Measurements from ENCODE around the gene MAP3K15.
"Not testable (repeated sequence)": the region's sequence is repeated elsewhere in the genome, so short reads cannot be mapped to it uniquely, and the experiment has no call there.

The MAP3K15 gene

DNA sequence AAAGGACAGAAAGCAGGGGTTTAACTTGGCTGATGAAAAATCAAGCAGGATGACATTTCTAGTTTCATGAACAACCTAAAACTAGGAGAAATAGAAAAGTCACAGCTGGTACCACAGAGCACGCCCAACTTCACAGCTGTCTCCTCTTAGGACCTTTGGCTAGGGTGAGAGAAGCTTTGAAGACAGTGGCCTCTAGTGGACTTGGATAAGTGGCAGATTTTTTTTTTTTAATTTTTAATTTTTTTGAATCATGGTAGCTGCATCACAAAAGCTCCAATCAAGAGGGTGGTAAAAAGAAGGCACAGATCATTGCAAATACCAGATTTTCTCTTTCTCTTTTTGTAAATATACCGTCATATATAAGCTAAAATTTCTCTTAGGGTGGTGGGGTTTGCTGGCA lies 20.2 kb upstream of the MAP3K15 start:
- no peaks in the 10 kb centered on the region for H3K9me3 ChIP-seq (ENCODE audit: control insufficient read depth, low read length)
- H3K4me3 ChIP-seq (ENCODE audit: extremely low read depth, insufficient read depth, low read length, poor library complexity, severe bottlenecking) = no peak overlapping the region
- H3K36me3 ChIP-seq (ENCODE audit: control insufficient read depth, insufficient read depth, low read length) = peaks cover 8% of the 10 kb centered on the region
- WGBS, 2 experiments (ENCODE audit: insufficient coverage in 2 of 2) = 80% methylated on average over 1 of the region's 2 CpGs; no CpG with 5 or more reads in 1 of the 2 experiments
- H3K4me1 ChIP-seq (ENCODE audit: control insufficient read depth, insufficient read depth, low read length, poor library complexity, severe bottlenecking) = no peaks in the 10 kb centered on the region
- no peak overlapping the region for H3K27ac ChIP-seq (ENCODE audit: low read depth, low read length, severe bottlenecking)

GRCh38 chrX:19532709-19533108 lies 17.4 kb upstream of the MAP3K15 start:
- peaks cover 8% of the 10 kb centered on the region for H3K36me3 ChIP-seq (ENCODE audit: control insufficient read depth, insufficient read depth, low read length)
- H3K4me3 ChIP-seq (ENCODE audit: extremely low read depth, insufficient read depth, low read length, poor library complexity, severe bottlenecking) = no peak overlapping the region
- H3K4me1 ChIP-seq (ENCODE audit: control insufficient read depth, insufficient read depth, low read length, poor library complexity, severe bottlenecking) = no peaks in the 10 kb centered on the region
- H3K27ac ChIP-seq (ENCODE audit: low read depth, low read length, severe bottlenecking) = no peak overlapping the region
- no peaks in the 10 kb centered on the region for H3K9me3 ChIP-seq (ENCODE audit: control insufficient read depth, low read length)
- 50 to 100% methylated on average over 1 of the region's 8 CpGs for WGBS, 2 experiments (ENCODE audit: insufficient coverage in 2 of 2)

DNA sequence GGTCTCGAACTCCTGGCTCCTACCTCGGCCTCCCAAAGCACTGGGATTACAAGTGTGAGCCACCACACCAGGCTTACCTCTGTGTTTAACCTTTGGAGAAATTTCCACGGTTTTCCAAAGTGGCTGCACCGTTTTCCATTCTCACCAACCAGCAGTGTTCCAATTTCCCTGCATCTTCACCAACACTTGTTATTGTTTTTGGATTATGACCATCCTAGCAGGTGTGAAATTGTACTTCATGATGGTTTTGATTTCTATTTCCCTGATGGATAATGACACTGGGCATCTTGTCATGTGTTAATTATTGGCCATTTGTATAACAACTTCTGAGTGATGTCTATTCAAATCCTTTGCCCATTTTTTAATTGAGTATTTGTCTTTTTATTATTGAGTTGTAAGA lies 2.7 kb upstream of the MAP3K15 start:
- no peaks in the 10 kb centered on the region for H3K36me3 ChIP-seq (ENCODE audit: control insufficient read depth, insufficient read depth, low read length)
- no peaks in the 10 kb centered on the region for H3K9me3 ChIP-seq (ENCODE audit: control insufficient read depth, low read length)
- no peak overlapping the region for H3K4me3 ChIP-seq (ENCODE audit: extremely low read depth, insufficient read depth, low read length, poor library complexity, severe bottlenecking)
- H3K4me1 ChIP-seq (ENCODE audit: control insufficient read depth, insufficient read depth, low read length, poor library complexity, severe bottlenecking) = no peaks in the 10 kb centered on the region
- no peak overlapping the region for H3K27ac ChIP-seq (ENCODE audit: low read depth, low read length, severe bottlenecking)
- WGBS, 2 experiments (ENCODE audit: insufficient coverage in 2 of 2) = 87% methylated on average over 3 of the region's 4 CpGs; no CpG with 5 or more reads in 1 of the 2 experiments

- Histone ChIP-seq H3K4me3 (ENCODE audit: extremely low read depth, insufficient read depth, low read length, poor library complexity, severe bottlenecking) (peak overlapping the region; percentile 19), H3K27ac (ENCODE audit: low read depth, low read length, severe bottlenecking) (no peak overlapping the region), H3K4me1 (ENCODE audit: control insufficient read depth, insufficient read depth, low read length, poor library complexity, severe bottlenecking) (no peaks in the 10 kb centered on the region), H3K36me3 (ENCODE audit: control insufficient read depth, insufficient read depth, low read length) (no peaks in the 10 kb centered on the region), H3K9me3 (ENCODE audit: control insufficient read depth, low read length) (no peaks in the 10 kb centered on the region)
- 5 to 8% methylated on average over 8 to 10 of the region's 23 CpGs for WGBS, 2 experiments (ENCODE audit: insufficient coverage in 2 of 2)
Observed at GRCh38 chrX:19515615-19516105, 352 bp upstream of the MAP3K15 start.

- H3K9me3 ChIP-seq (ENCODE audit: control insufficient read depth, low read length) = no peaks in the 10 kb centered on the region
- WGBS, 2 experiments (ENCODE audit: insufficient coverage in 2 of 2) = 54% methylated on average over 4 of the region's 4 CpGs; no CpG with 5 or more reads in 1 of the 2 experiments
- H3K36me3 ChIP-seq (ENCODE audit: control insufficient read depth, insufficient read depth, low read length) = no peaks in the 10 kb centered on the region
- no peak overlapping the region for H3K27ac ChIP-seq (ENCODE audit: low read depth, low read length, severe bottlenecking)
- H3K4me1 ChIP-seq (ENCODE audit: control insufficient read depth, insufficient read depth, low read length, poor library complexity, severe bottlenecking) = no peaks in the 10 kb centered on the region
- H3K4me3 ChIP-seq (ENCODE audit: extremely low read depth, insufficient read depth, low read length, poor library complexity, severe bottlenecking) = no peak overlapping the region
Observed at GRCh38 chrX:19513383-19513782, 1.9 kb downstream of the MAP3K15 start.

DNA sequence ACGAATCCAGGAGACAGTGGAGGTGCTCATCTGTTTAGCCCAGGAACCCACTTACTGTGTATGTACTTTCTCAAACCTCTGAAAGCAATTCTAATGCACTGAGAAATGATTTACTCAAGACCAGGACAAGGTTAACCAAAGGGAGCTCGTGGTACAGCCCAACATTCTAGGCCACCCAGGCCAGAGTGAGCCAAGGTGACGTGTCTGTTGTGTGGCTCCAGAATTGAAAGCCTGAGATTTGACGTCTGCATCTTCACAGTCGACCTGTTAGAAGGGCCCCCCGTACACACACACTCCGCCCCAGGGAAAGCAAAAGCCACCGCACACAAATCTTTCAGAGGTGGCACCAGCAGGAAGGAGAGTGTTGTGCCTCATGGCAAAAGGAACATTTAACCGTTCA lies 2.3 kb downstream of the MAP3K15 start:
- Histone ChIP-seq H3K9me3 (ENCODE audit: control insufficient read depth, low read length) (no peaks in the 10 kb centered on the region), H3K4me3 (ENCODE audit: extremely low read depth, insufficient read depth, low read length, poor library complexity, severe bottlenecking) (no peak overlapping the region), H3K36me3 (ENCODE audit: control insufficient read depth, insufficient read depth, low read length) (no peaks in the 10 kb centered on the region), H3K4me1 (ENCODE audit: control insufficient read depth, insufficient read depth, low read length, poor library complexity, severe bottlenecking) (no peaks in the 10 kb centered on the region), H3K27ac (ENCODE audit: low read depth, low read length, severe bottlenecking) (no peak overlapping the region)
- 61 to 65% methylated on average over 2 to 4 of the region's 9 CpGs for WGBS, 2 experiments (ENCODE audit: insufficient coverage in 2 of 2)

GRCh38 chrX:19512359-19512758 lies 2.9 kb downstream of the MAP3K15 start:
- Histone ChIP-seq H3K27ac (ENCODE audit: low read depth, low read length, severe bottlenecking) (no peak overlapping the region), H3K9me3 (ENCODE audit: control insufficient read depth, low read length) (no peaks in the 10 kb centered on the region), H3K4me1 (ENCODE audit: control insufficient read depth, insufficient read depth, low read length, poor library complexity, severe bottlenecking) (no peaks in the 10 kb centered on the region), H3K4me3 (ENCODE audit: extremely low read depth, insufficient read depth, low read length, poor library complexity, severe bottlenecking) (no peak overlapping the region), H3K36me3 (ENCODE audit: control insufficient read depth, insufficient read depth, low read length) (no peaks in the 10 kb centered on the region)
- WGBS, 2 experiments (ENCODE audit: insufficient coverage in 2 of 2) = 89 to 95% methylated on average over 3 of the region's 8 CpGs

- H3K27ac ChIP-seq (ENCODE audit: low read depth, low read length, severe bottlenecking); H3K36me3 ChIP-seq (ENCODE audit: control insufficient read depth, insufficient read depth, low read length); H3K4me3 ChIP-seq (ENCODE audit: extremely low read depth, insufficient read depth, low read length, poor library complexity, severe bottlenecking); H3K9me3 ChIP-seq (ENCODE audit: control insufficient read depth, low read length); H3K4me1 ChIP-seq (ENCODE audit: control insufficient read depth, insufficient read depth, low read length, poor library complexity, severe bottlenecking): not testable (repeated sequence)
Observed at GRCh38 chrX:19511796-19512195, 3.5 kb downstream of the MAP3K15 start.

DNA sequence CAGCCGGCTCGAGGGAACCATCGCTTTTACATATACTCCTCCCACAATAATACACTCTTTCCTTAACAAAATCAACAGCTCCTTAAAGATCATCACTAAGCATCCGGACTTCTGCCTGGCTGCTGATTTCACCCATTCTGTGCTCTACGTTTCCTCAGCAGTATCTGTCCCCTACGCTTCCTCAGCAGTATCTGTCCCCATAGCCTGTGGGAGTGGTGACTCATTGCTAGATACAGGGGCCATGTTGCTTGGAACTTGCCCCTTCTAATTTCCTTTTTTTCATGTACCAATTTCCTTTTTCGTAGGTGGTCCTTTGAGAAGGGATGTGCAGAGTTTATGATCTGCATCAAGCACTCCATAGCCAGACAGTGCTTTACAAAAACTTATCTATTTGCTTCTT lies 18.6 kb downstream of the MAP3K15 start:
- no peak overlapping the region for H3K4me3 ChIP-seq (ENCODE audit: extremely low read depth, insufficient read depth, low read length, poor library complexity, severe bottlenecking)
- no peaks in the 10 kb centered on the region for H3K9me3 ChIP-seq (ENCODE audit: control insufficient read depth, low read length)
- WGBS, 2 experiments (ENCODE audit: insufficient coverage in 2 of 2) = 89% methylated on average over 4 of the region's 7 CpGs; no CpG with 5 or more reads in 1 of the 2 experiments
- no peaks in the 10 kb centered on the region for H3K4me1 ChIP-seq (ENCODE audit: control insufficient read depth, insufficient read depth, low read length, poor library complexity, severe bottlenecking)
- H3K27ac ChIP-seq (ENCODE audit: low read depth, low read length, severe bottlenecking) = no peak overlapping the region
- H3K36me3 ChIP-seq (ENCODE audit: control insufficient read depth, insufficient read depth, low read length) = no peaks in the 10 kb centered on the region

DNA sequence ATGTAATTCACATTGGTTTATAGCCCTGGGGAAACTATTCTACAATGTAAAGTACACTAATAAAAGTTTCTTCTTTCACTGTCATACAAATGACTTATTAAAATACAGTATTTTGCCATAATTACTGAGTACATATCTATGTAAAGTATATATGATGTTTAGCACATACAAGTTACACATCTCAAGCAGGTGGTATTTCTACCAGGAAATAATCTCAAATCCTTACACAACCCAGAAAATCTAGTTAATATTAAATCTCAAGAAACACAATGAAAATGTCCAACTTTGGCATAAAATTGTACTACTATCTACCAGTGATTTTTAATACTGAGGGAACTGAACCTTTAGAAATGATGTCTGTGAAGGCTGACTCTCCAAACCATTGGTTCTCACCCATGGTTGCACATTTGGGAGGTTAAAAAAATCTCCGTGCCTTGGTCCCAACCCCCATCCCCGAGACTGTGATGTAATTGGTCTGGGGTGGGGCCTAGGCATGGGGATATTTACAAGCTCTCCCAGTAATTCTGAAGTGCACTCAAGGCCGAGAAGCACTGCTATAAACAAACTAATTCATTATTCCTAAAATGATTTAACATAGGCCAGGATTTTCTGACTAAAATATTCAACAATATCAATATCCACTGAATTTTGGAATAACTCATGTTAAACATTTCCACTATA lies 27.6 kb downstream of the MAP3K15 start:
- no peaks in the 10 kb centered on the region for H3K36me3 ChIP-seq (ENCODE audit: control insufficient read depth, insufficient read depth, low read length)
- no CpG with 5 or more reads among the region's 3 CpGs for WGBS, 2 experiments (ENCODE audit: insufficient coverage in 2 of 2)
- H3K4me3 ChIP-seq (ENCODE audit: extremely low read depth, insufficient read depth, low read length, poor library complexity, severe bottlenecking) = no peak overlapping the region
- H3K4me1 ChIP-seq (ENCODE audit: control insufficient read depth, insufficient read depth, low read length, poor library complexity, severe bottlenecking) = no peaks in the 10 kb centered on the region
- no peaks in the 10 kb centered on the region for H3K9me3 ChIP-seq (ENCODE audit: control insufficient read depth, low read length)
- no peak overlapping the region for H3K27ac ChIP-seq (ENCODE audit: low read depth, low read length, severe bottlenecking)

- WGBS, 2 experiments (ENCODE audit: insufficient coverage in 2 of 2) = 100% methylated on average over 1 of the region's 1 CpG; no CpG with 5 or more reads in 1 of the 2 experiments
Observed at GRCh38 chrX:19479458-19479857, 35.9 kb downstream of the MAP3K15 start.

More at GRCh38 chrX:19479458-19479857, 35.9 kb downstream of the MAP3K15 start:
- no peak overlapping the region for H3K27ac ChIP-seq (ENCODE audit: low read depth, low read length, severe bottlenecking)
- H3K4me1 ChIP-seq (ENCODE audit: control insufficient read depth, insufficient read depth, low read length, poor library complexity, severe bottlenecking) = no peaks in the 10 kb centered on the region
- H3K36me3 ChIP-seq (ENCODE audit: control insufficient read depth, insufficient read depth, low read length) = no peaks in the 10 kb centered on the region
- H3K9me3 ChIP-seq (ENCODE audit: control insufficient read depth, low read length) = no peaks in the 10 kb centered on the region
- H3K4me3 ChIP-seq (ENCODE audit: extremely low read depth, insufficient read depth, low read length, poor library complexity, severe bottlenecking) = no peak overlapping the region

All from mesodermal cell (in vitro differentiated cells).